Measurements from ENCODE around the gene ARL6.

- TF ChIP-seq CTCF (IDR thresholded peaks at IDR 0.05), result no peak
- no peak for TF ChIP-seq SIN3A (IDR thresholded peaks at IDR 0.05; ENCODE audit: borderline replicate concordance, insufficient read depth, low read depth, low read length)
Observed at GRCh38 chr3:97827741-97828471, 63.3 kb downstream of the ARL6 start.
